VCaP (cell line): ENCODE data around the gene AMDHD2.

Experiments used
- H3K27ac ChIP-seq: fragments of 450-650 bp; 2 replicates; pipeline ENCODE4 v1.5.1; 2017
- CTCF ChIP-seq: fragments of 450-650 bp; conservative IDR thresholded peaks from 2 replicates; pipeline ENCODE4 v1.5.1; 2017; ENCODE audit warnings: mild to moderate bottlenecking, moderate library complexity

AMDHD2 gene

GRCh38 chr16:2516391-2517240 is 3.6 kb upstream of the AMDHD2 start:
- H3K27ac ChIP-seq, result peak overlapping the region; percentile 85; the same call in 1 of the 2 replicates
- TF ChIP-seq CTCF, result no peak

GRCh38 chr16:2517954-2518605 is 2.1 kb upstream of the AMDHD2 start:
- TF ChIP-seq CTCF, result no peak
- no peak overlapping the region for H3K27ac ChIP-seq

DNA sequence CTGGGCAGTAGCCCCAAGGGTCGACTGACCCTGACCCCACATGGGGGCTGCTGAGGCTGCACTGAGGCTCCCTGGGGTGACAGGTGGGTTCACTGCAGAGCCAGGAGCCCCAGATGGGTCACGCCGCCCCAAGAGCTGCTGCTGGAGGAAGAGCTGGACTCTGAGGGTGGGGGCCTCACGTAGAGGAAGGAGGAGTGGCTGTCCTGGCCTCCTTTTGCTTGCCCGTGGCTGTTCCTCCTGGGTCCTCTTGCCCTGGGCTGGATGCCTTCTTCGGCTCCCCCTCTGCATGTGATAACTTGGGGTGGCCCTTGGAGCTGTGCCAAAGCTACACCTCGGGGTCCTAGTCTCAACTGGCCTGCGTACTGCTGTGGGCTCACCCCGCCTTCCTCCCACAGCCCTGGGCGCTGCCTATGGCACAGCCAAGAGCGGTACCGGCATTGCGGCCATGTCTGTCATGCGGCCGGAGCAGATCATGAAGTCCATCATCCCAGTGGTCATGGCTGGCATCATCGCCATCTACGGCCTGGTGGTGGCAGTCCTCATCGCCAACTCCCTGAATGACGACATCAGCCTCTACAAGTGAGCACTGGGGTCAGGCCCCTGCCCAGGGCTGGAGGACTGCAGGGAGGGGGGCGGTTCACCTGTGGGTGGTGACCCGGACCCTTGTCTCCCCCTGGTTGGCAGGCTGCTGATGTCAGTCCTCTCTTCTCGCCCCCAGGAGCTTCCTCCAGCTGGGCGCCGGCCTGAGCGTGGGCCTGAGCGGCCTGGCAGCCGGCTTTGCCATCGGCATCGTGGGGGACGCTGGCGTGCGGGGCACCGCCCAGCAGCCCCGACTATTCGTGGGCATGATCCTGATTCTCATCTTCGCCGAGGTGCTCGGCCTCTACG is 1.1 kb upstream of the AMDHD2 start:
- peak overlapping the region; percentile 40; the same call in 1 of the 2 replicates for H3K27ac ChIP-seq

GRCh38 chr16:2519711-2520080 is 475 bp upstream of the AMDHD2 start:
- no peak for TF ChIP-seq CTCF
- peak overlapping the region; percentile 40 for H3K27ac ChIP-seq

More for the DNA sequence above, 1.1 kb upstream of the AMDHD2 start:
- TF ChIP-seq CTCF, result no peak

DNA sequence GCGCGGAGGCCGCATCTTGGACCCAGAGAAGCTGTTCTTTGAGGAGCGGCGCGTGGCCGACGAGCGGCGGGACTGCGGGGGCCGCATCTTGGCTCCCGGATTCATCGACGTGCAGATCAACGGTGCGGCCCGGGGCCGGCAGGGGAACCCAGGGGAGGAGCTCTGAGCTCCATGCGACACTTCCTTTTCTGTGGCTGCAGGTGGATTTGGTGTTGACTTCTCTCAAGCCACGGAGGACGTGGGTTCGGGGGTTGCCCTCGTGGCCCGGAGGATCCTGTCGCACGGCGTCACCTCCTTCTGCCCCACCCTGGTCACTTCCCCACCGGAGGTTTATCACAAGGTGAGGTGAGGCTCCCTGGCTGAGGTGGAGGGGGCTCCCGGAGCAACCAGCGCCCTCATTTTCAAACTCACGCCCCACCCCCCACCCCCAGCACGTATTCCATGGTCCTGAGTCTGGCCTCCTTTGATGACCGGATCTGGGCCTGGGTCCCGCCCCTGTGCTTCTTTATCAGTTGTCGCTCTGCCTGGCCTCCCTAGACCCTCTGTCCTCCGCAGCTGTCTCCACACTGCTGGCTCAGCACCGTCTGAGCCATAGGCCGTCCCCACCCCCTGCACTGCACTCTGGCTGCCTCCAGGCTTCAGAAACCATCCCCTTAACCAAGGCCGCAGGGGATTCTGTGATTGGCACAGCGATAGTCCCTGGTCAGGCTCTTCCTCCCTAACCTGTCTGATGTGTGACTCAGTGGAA is 787 bp downstream of the AMDHD2 start:
- peak overlapping the region; percentile 40 for H3K27ac ChIP-seq
- TF ChIP-seq CTCF, result no peak

- no peak for TF ChIP-seq CTCF
- H3K27ac ChIP-seq, result no peak overlapping the region; the same call in 1 of the 2 replicates
Observed at GRCh38 chr16:2523801-2524231, 3.6 kb downstream of the AMDHD2 start.
